HG03521 (cell line): ENCODE measurements around the gene FAM167B.
"Not testable (repeated sequence)": the region's sequence is repeated elsewhere in the genome, so short reads cannot be mapped to it uniquely, and the experiment has no call there.

Experiments used
- ATAC-seq: cut with Tn5 transposase; IDR thresholded peaks from one replicate; pipeline ENCODE4 v1.9.1; 2021; ENCODE audit warnings: mild to moderate bottlenecking, moderate library complexity; ENCODE audit not compliant: unreplicated experiment

The FAM167B gene

GRCh38 chr1:32298211-32298610 is 51.2 kb downstream of the FAM167B start:
- ATAC-seq: not testable (repeated sequence)
